HCT116 (cell line): ENCODE measurements around the gene DAZAP1. TPM values are rescaled to one million over a fixed set of nuclear protein-coding genes. Genes with fewer than 3 reads are reported as not detected.

Experiments used
- ATAC-seq: fragments of 200-7000 bp; cut with Tn5 transposase; 2 replicates; pipeline ENCODE4 v1.9.1; 2020; ENCODE audit warnings: mild to moderate bottlenecking, moderate library complexity
- BruUV-seq: library from RNA; stranded (reverse); fragments of 400-500 nt; replicated peaks from 2 replicates; lab custom pipeline; 2021; lab: Mats Ljungman, UMichigan
- CTCF ChIA-PET: fragments of 300-600 bp; sonication (Branson Sonifier 250); formaldehyde crosslinking; loops from one replicate; lab custom pipeline; 2021; ENCODE audit warnings: antibody characterized with exemption; lab: Charles Lee
- POLR2A ChIA-PET: fragments of 300-600, 350-600 bp; sonication (Branson Sonifier 250); formaldehyde crosslinking; loops from one replicate; lab custom pipeline; 2021; ENCODE audit warnings: antibody characterized with exemption; lab: Charles Lee
- RAD21 ChIA-PET, 2 experiments: fragments of 300-600 bp; sonication (Branson Sonifier 250); formaldehyde crosslinking; loops; one replicate each; lab custom pipeline; 2023; ENCODE audit warnings: low total read pairs in 2 of 2; ENCODE audit not compliant: uncharacterized antibody in 2 of 2, unreplicated experiment in 2 of 2, low non-redundant PET in 1 of 2; lab: Charles Lee
- DNase-seq: peaks from one replicate; pipeline ENCODE4 v3.0.0-alpha.2; 2010; ENCODE audit warnings: low read depth, low spot score
- H2AFZ ChIP-seq: fragments of 200-600 bp; shearing (Covaris generic), sonication (generic); 2 replicates; pipeline ENCODE4 v1.6.1; 2017; ENCODE audit warnings: low read depth, mixed run types, mixed read lengths, antibody characterized with exemption, low read length; ENCODE audit not compliant: poor library complexity, severe bottlenecking
- H3K27ac ChIP-seq: 2 replicates; pipeline ENCODE4 v1.5.1; 2012; ENCODE audit warnings: low read depth, low read length
- H3K27me3 ChIP-seq: fragments of 200-600 bp; sonication (generic); 2 replicates; pipeline ENCODE4 v1.6.1; 2016; ENCODE audit warnings: mixed run types, low read length, mixed read lengths; ENCODE audit not compliant: insufficient read depth
- H3K36me3 ChIP-seq, 2 experiments: fragments of 200-500 bp in 1 of 2; fragments of 200-600 bp in 1 of 2; sonication (Bioruptor generic) in 1 of 2; sonication (generic) in 1 of 2; 2 replicates each; pipeline versions ENCODE4 v1.5.1 to v1.6.1; 2014 to 2016; ENCODE audit warnings: low read length in 2 of 2, inconsistent platforms in 1 of 2, mixed read lengths in 1 of 2, mixed run types in 1 of 2; ENCODE audit not compliant: insufficient read depth in 2 of 2, control insufficient read depth in 1 of 2
- H3K4me1 ChIP-seq, 2 experiments: fragments of 200-600 bp in 1 of 2; sonication (generic) in 1 of 2; 2 replicates each; pipeline versions ENCODE4 v1.5.1 to v1.6.1; 2012 to 2017; ENCODE audit warnings: low read length in 2 of 2, inconsistent platforms in 1 of 2, mild to moderate bottlenecking in 1 of 2, mixed read lengths in 1 of 2, mixed run types in 1 of 2, moderate library complexity in 1 of 2; ENCODE audit not compliant: insufficient read depth in 2 of 2, control insufficient read depth in 1 of 2
- H3K4me2 ChIP-seq: fragments of 200-600 bp; sonication (generic); 2 replicates; pipeline ENCODE4 v1.6.1; 2017; ENCODE audit warnings: mixed run types, low read length, mixed read lengths
- H3K4me3 ChIP-seq, 2 experiments: fragments of 200-600 bp in 1 of 2; sonication (generic) in 1 of 2; replicated peaks in 1 of 2; 2 replicates each; pipeline ENCODE4 v1.5.1; 2011 to 2016; ENCODE audit warnings: low read length in 2 of 2, control low read depth in 1 of 2, low read depth in 1 of 2, mild to moderate bottlenecking in 1 of 2, mixed read lengths in 1 of 2, mixed run types in 1 of 2
- H3K79me2 ChIP-seq: fragments of 200-600 bp; sonication (generic); 2 replicates; pipeline ENCODE4 v1.6.1; 2017; ENCODE audit warnings: mild to moderate bottlenecking, mixed run types, low read length, moderate library complexity, mixed read lengths; ENCODE audit not compliant: insufficient read depth
- H3K9ac ChIP-seq: fragments of 200-600 bp; sonication (generic); 2 replicates; pipeline ENCODE4 v1.6.1; 2016; ENCODE audit warnings: low read length, mixed read lengths
- H3K9me2 ChIP-seq: fragments of 200-600 bp; sonication (generic), shearing (Covaris generic); 2 replicates; pipeline ENCODE4 v1.6.1; 2017; ENCODE audit warnings: mixed run types, mild to moderate bottlenecking, moderate library complexity; ENCODE audit not compliant: insufficient read depth
- H3K9me3 ChIP-seq, 2 experiments: fragments of 200-500 bp in 1 of 2; fragments of 200-600 bp in 1 of 2; sonication (Bioruptor generic) in 1 of 2; sonication (generic) in 1 of 2; 2 replicates each; pipeline ENCODE4 v1.6.1; 2014 to 2017; ENCODE audit warnings: low read length in 2 of 2, mixed read lengths in 2 of 2, inconsistent platforms in 1 of 2, low read depth in 1 of 2, mild to moderate bottlenecking in 1 of 2, mixed run types in 1 of 2, moderate library complexity in 1 of 2; ENCODE audit not compliant: control insufficient read depth in 1 of 2, insufficient read depth in 1 of 2
- H4K20me1 ChIP-seq: fragments of 200-600 bp; sonication (generic), shearing (Covaris generic); 2 replicates; pipeline ENCODE4 v1.6.1; 2017; ENCODE audit warnings: mixed run types, mild to moderate bottlenecking, moderate library complexity; ENCODE audit not compliant: insufficient read depth
- CBX3 ChIP-seq: IDR thresholded peaks from 2 replicates; pipeline ENCODE4 v1.6.1; 2012; ENCODE audit warnings: low read depth
- CEBPB ChIP-seq: IDR thresholded peaks from 2 replicates; pipeline ENCODE4 v1.6.1; 2012; ENCODE audit warnings: low read depth
- EGR1 ChIP-seq: IDR thresholded peaks from 2 replicates; pipeline ENCODE4 v1.6.1; 2012; ENCODE audit warnings: low read depth
- POLR2A ChIP-seq: IDR thresholded peaks from 2 replicates; pipeline ENCODE4 v1.7.0; 2011; ENCODE audit warnings: borderline replicate concordance; ENCODE audit not compliant: insufficient read depth, insufficient read length; ENCODE audit errors: extremely low read depth
- POLR2AphosphoS5 ChIP-seq: IDR thresholded peaks from 2 replicates; pipeline ENCODE4 v1.6.1; 2011; ENCODE audit warnings: mild to moderate bottlenecking, low read depth, low read length, moderate library complexity
- SP1 ChIP-seq: IDR thresholded peaks from 2 replicates; pipeline ENCODE4 v1.6.1; 2012; ENCODE audit warnings: low read depth
- YY1 ChIP-seq: IDR thresholded peaks from 2 replicates; pipeline ENCODE4 v1.6.1; 2011; ENCODE audit warnings: low read length, low read depth, moderate library complexity, mild to moderate bottlenecking; ENCODE audit not compliant: insufficient replicate concordance; ENCODE audit errors: extremely low read depth
- intact Hi-C: fragments of 100-400 bp; cut with micrococcal nuclease; formaldehyde crosslinking; loops from 2 replicates; pipeline ENCODE4 v1.10.0; 2022
- total RNA-seq: library from RNA; stranded (reverse); gene quantifications from one replicate; pipeline ENCODE4 v1.2.1, GENCODE V29; 2021; ENCODE audit not compliant: unreplicated experiment
- TF ChIP-seq, protein P1 (sequence below): IDR thresholded peaks from 2 replicates; pipeline ENCODE4 v1.6.1; 2011; ENCODE audit warnings: mild to moderate bottlenecking, low read length, moderate library complexity; ENCODE audit not compliant: insufficient replicate concordance; ENCODE audit errors: extremely low read depth
- TF ChIP-seq, protein P2 (sequence below): IDR thresholded peaks from 2 replicates; pipeline ENCODE4 v1.6.1; 2012

The DAZAP1 gene
- total RNA-seq, 1 experiment from 2014 or later, result 191 TPM

DNA sequence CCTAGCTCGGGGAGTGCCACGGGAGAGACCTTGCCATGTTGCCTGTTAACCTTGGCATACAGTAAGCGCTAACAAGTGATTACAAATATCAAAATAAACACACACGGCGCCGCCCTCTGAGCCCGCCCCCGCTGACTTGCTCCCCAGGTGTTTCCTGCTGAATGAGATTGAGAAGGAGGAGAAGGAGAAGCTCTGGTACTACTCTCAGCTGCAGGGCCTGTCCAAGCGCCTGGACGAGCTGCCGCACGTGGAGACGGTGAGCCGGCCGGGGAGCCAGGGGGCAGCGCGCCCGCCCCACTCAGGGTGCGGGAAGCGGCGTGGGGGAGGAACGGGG, 47.6 kb downstream of the DAZAP1 start (continued):
- TF ChIP-seq YY1 (no peak), CEBPB (no peak)

DNA sequence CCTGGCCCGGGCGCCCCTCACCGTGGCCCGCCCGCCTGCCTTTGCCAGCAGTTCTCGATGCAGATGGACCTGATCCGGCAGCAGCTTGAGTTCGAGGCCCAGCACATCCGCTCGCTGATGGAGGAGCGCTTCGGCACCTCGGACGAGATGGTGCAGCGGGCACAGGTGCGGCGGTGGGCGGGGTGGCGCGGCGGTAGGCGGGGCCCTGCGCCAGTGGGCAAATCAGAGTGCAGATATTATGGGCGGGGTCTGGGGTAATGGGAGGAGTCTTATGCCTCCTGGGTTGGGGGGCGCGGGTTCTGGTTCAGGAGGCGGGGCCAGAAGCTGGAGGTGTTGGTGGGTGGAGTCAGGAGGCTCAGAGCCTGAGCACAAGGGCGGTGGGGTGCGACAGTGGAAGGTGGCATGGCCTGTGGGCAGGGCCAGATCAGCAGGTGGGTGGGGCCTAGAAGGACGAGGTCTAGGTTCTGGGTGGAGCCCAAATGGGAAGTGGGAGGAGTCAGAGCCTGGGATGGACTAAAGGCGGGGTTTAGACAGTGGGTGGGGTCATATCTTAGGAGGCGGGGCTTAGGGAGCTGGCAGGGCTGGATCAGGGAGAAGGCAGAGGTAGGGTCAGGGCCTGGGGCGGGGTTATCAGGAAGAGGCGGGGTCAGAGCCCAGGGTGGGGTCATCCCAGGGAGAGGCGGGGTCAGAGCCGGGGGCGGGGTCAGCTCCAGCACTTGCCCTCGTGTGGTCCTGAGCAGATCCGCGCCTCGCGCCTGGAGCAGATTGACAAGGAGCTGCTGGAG, 48.1 kb downstream of the DAZAP1 start:
- TF ChIP-seq, protein P1, sequence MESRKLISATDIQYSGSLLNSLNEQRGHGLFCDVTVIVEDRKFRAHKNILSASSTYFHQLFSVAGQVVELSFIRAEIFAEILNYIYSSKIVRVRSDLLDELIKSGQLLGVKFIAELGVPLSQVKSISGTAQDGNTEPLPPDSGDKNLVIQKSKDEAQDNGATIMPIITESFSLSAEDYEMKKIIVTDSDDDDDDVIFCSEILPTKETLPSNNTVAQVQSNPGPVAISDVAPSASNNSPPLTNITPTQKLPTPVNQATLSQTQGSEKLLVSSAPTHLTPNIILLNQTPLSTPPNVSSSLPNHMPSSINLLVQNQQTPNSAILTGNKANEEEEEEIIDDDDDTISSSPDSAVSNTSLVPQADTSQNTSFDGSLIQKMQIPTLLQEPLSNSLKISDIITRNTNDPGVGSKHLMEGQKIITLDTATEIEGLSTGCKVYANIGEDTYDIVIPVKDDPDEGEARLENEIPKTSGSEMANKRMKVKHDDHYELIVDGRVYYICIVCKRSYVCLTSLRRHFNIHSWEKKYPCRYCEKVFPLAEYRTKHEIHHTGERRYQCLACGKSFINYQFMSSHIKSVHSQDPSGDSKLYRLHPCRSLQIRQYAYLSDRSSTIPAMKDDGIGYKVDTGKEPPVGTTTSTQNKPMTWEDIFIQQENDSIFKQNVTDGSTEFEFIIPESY, result no peak
- peak; percentile 22 for TF ChIP-seq POLR2A
- TF ChIP-seq YY1, result no peak
- TF ChIP-seq POLR2AphosphoS5, result peak; percentile 67
- peak; percentile 24; the same call in 1 of the 2 replicates for TF ChIP-seq EGR1
- no peak for TF ChIP-seq CBX3
- peak; percentile 70 for TF ChIP-seq SP1
- TF ChIP-seq, protein P2, sequence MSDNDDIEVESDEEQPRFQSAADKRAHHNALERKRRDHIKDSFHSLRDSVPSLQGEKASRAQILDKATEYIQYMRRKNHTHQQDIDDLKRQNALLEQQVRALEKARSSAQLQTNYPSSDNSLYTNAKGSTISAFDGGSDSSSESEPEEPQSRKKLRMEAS, result peak; percentile 46
- CTCF ChIA-PET, result interaction anchor here (0.9 to 4.0 kb wide), 9 partner anchors 11 to 370 kb away, joined by 3 to 49 read pairs (median 4); partner anchors contain the start of gene CIRBP
- Histone ChIP-seq H3K9me2 (no peaks in the 10 kb centered on the region), H3K9me3 (no peaks in the 10 kb centered on the region), H3K27ac (peak overlapping the region; percentile 65), H3K4me3 (peak overlapping the region; percentile 40 to 62), H3K4me2 (peak overlapping the region; percentile 93), H3K27me3 (no peaks in the 10 kb centered on the region; the same call in 1 of the 2 replicates), H3K79me2 (no peaks in the 10 kb centered on the region), H4K20me1 (no peaks in the 10 kb centered on the region), H3K4me1 (peaks cover 23 to 47% of the 10 kb centered on the region in 2 experiments), H2AFZ (no peak overlapping the region), H3K9ac (peak overlapping the region; percentile 50), H3K36me3 (peaks cover 0 to 3% of the 10 kb centered on the region in 2 experiments; a peak in 1 of 4 replicates)
- peak; percentile 97 for DNase-seq
- RAD21 ChIA-PET, result interaction anchor here in 1 of 2 experiments (1.1 kb wide), 1 partner anchor 10 kb away, joined by 4 read pairs; no protein-coding TSS in a partner anchor
- BruUV-seq, result no TSS peak
- POLR2A ChIA-PET, result interaction anchor here (0.6 to 3.3 kb wide), 12 partner anchors 9 to 566 kb away, joined by 3 to 28 read pairs (median 6); partner anchors contain the start of genes CIRBP and REEP6
- peak; percentile 87 for ATAC-seq
- intact Hi-C loops, result loop anchor here (1.0 kb wide), 1 partner anchor 36 kb away; the partner anchor contains the start of gene REEP6
